ENCODE measurements around the gene CBY1. TPM values are rescaled to one million over a fixed set of nuclear protein-coding genes. Genes with fewer than 3 reads are reported as not detected.

CBY1 gene
- total and polyA plus RNA-seq, 9 of the 15 experiments (the other 6 are each of a cell fraction or from before 2014, with no cell fraction given), result 5.7 to 19.7 (median 10.8) TPM

- ATAC-seq (no peak), DNase-seq (ENCODE audit: extremely low read depth in 1 of 4, low spot score in 3 of 4) (no peak), FAIRE-seq (no peak)
- Histone ChIP-seq H3K9ac (ENCODE audit: insufficient read depth in 1 of 2, low read depth in 2 of 2, low read length in 2 of 2) (0 out of 4 replicates have a peak overlapping the region, but pooled peaks of 1 of the 2 experiments have one; percentile 40), H3K9me3 (replicated peaks; ENCODE audit: control insufficient read depth, insufficient read depth, low read depth, low read length) (no peaks in the 10 kb centered on the region), H3K4me2 (ENCODE audit: insufficient read depth, low read length) (no peak overlapping the region), H3K79me2 (ENCODE audit: control insufficient read depth, insufficient read depth, low read length) (no peaks in the 10 kb centered on the region), H3K4me1 (replicated peaks in 1 of 2; ENCODE audit: control insufficient read depth in 2 of 2, insufficient read depth in 2 of 2, low read length in 2 of 2) (peaks cover 0 to 5% of the 10 kb centered on the region in 2 experiments; a peak in 2 of 5 replicates), H3K27ac (ENCODE audit: extremely low read depth, low read depth, low read length) (no peak overlapping the region), H3K36me3 (ENCODE audit: control insufficient read depth, insufficient read depth, low read length) (no peaks in the 10 kb centered on the region), H3K9me1 (ENCODE audit: control insufficient read depth, insufficient read depth, low read length) (no peaks in the 10 kb centered on the region), H2AFZ (ENCODE audit: low read depth, low read length) (no peak overlapping the region), H3K27me3 (ENCODE audit: control insufficient read depth in 2 of 2, insufficient read depth in 2 of 2, low read length in 2 of 2) (no peaks in the 10 kb centered on the region), H4K20me1 (replicated peaks; ENCODE audit: control insufficient read depth, insufficient read depth, low read length) (no peaks in the 10 kb centered on the region), H3K4me3 (no peak overlapping the region)
- intact Hi-C loops (cut with micrococcal nuclease), result no loop called here
- ChIA-PET POLR2A (interaction anchor here (0.6 kb wide), 1 partner anchor 381 kb away, joined by 3 read pairs; no protein-coding TSS in a partner anchor), CTCF (ENCODE audit: low intra/inter-chr PET ratio) (no interaction called here)
- 38% methylated on average over 2 of the region's 2 CpGs for WGBS (ENCODE audit: insufficient coverage, low coverage, missing lambda C conversion rate)
- in situ Hi-C loops (cut with MboI), result no loop called here
- no TSS peak for BruUV-seq (replicated peaks)
- TF ChIP-seq L3MBTL2 (IDR thresholded peaks at IDR 0.05) (no peak), FOXP1 (CRISPR knock-in tag; IDR thresholded peaks at IDR 0.05) (no peak), BMI1 (IDR thresholded peaks at IDR 0.05; ENCODE audit: low read length) (no peak), POLR2AphosphoS2 (IDR thresholded peaks at IDR 0.05; ENCODE audit: low read length) (no peak), ZNF124 (CRISPR knock-in tag; IDR thresholded peaks at IDR 0.05) (no peak)
Measured at GRCh38 chr22:38638216-38638615, 18.2 kb upstream of the CBY1 start.

- H3K36me3 ChIP-seq (ENCODE audit: control insufficient read depth, insufficient read depth, low read length), result no peaks in the 10 kb centered on the region
- DNase-seq (ENCODE audit: extremely low read depth in 1 of 4, low spot score in 3 of 4) (peak; percentile 20 to 65 (median 36)), ATAC-seq (peak; percentile 86), FAIRE-seq (peak; percentile 83)
- H3K4me2 ChIP-seq (ENCODE audit: insufficient read depth, low read length), result no peak overlapping the region
- H3K9ac ChIP-seq (ENCODE audit: insufficient read depth in 1 of 2, low read depth in 2 of 2, low read length in 2 of 2), result no peak overlapping the region
- 0% methylated on average over 3 of the region's 3 CpGs for WGBS (ENCODE audit: insufficient coverage, low coverage, missing lambda C conversion rate)
- POLR2A ChIA-PET, result no interaction called here
- BruUV-seq (replicated peaks), result no TSS peak
- no peaks in the 10 kb centered on the region for H3K9me1 ChIP-seq (ENCODE audit: control insufficient read depth, insufficient read depth, low read length)
- CTCF ChIA-PET (ENCODE audit: low intra/inter-chr PET ratio), result interaction anchor here (0.6 kb wide), 1 partner anchor 494 kb away, joined by 3 read pairs; no protein-coding TSS in a partner anchor
- no peaks in the 10 kb centered on the region for H3K79me2 ChIP-seq (ENCODE audit: control insufficient read depth, insufficient read depth, low read length)
- peaks cover 0 to 5% of the 10 kb centered on the region in 2 experiments; a peak in 2 of 5 replicates for H3K4me1 ChIP-seq (replicated peaks in 1 of 2; ENCODE audit: control insufficient read depth in 2 of 2, insufficient read depth in 2 of 2, low read length in 2 of 2)
- intact Hi-C loops (cut with micrococcal nuclease) (no loop called here), in situ Hi-C loops (cut with MboI) (no loop called here)
- H2AFZ ChIP-seq (ENCODE audit: low read depth, low read length), result no peak overlapping the region
- no peak overlapping the region for H3K4me3 ChIP-seq
- H3K27ac ChIP-seq (ENCODE audit: extremely low read depth, low read depth, low read length), result no peak overlapping the region
- H3K27me3 ChIP-seq (ENCODE audit: control insufficient read depth in 2 of 2, insufficient read depth in 2 of 2, low read length in 2 of 2), result no peaks in the 10 kb centered on the region
- H3K9me3 ChIP-seq (replicated peaks; ENCODE audit: control insufficient read depth, insufficient read depth, low read depth, low read length), result no peaks in the 10 kb centered on the region
- no peaks in the 10 kb centered on the region for H4K20me1 ChIP-seq (replicated peaks; ENCODE audit: control insufficient read depth, insufficient read depth, low read length)
- TF ChIP-seq ELF2 (CRISPR knock-in tag; IDR thresholded peaks at IDR 0.05) (no peak), POLR3G (IDR thresholded peaks at IDR 0.05; ENCODE audit: extremely low read depth, insufficient read length, insufficient replicate concordance) (no peak), ETV5 (CRISPR knock-in tag; IDR thresholded peaks at IDR 0.05; ENCODE audit: low read depth) (no peak), CREB3 (tag; conservative IDR thresholded peaks at IDR 0.05; ENCODE audit: low read depth) (no peak), NBN (IDR thresholded peaks at IDR 0.05; ENCODE audit: low read depth) (no peak), ZNF124 (CRISPR knock-in tag; IDR thresholded peaks at IDR 0.05) (no peak), ZBTB49 (CRISPR knock-in tag; IDR thresholded peaks at IDR 0.05; ENCODE audit: borderline replicate concordance) (no peak), ARID2 (IDR thresholded peaks at IDR 0.05) (no peak), CHD1 (IDR thresholded peaks at IDR 0.05; ENCODE audit: low read length) (no peak)
Measured at GRCh38 chr22:38638728-38639127, 17.7 kb upstream of the CBY1 start.
